H1 (cell line): ENCODE results near the gene RPS6KC1. TPM values are rescaled to one million over a fixed set of nuclear protein-coding genes. Genes with fewer than 3 reads are reported as not detected.

ENCODE experiments used
- CTCF ChIA-PET: fragments of 300-600 bp; sonication (Branson Sonifier 250); formaldehyde crosslinking; loops from one replicate; lab custom pipeline; 2021; ENCODE audit not compliant: partially characterized antibody; lab: Charles Lee
- POLR2A ChIA-PET: fragments of 300-600 bp; sonication (Branson Sonifier 250); formaldehyde crosslinking; loops from one replicate; lab custom pipeline; 2021; ENCODE audit warnings: inconsistent platforms; ENCODE audit not compliant: partially characterized antibody; lab: Charles Lee
- DNase-seq, 2 experiments: peaks; one replicate each; pipeline versions ENCODE4 v3.0.0 to v3.0.0-alpha.2; 2010 to 2022; ENCODE audit warnings: low spot score in 2 of 2, low read depth in 1 of 2, mixed read lengths in 1 of 2
- FAIRE-seq: peaks from 2 replicates; lab custom pipeline; 2011; peaks lifted over from hg19 to GRCh38; lab: Jason Lieb, UNC
- H2AFZ ChIP-seq: 2 replicates; pipeline ENCODE4 v1.8.1; 2012; ENCODE audit warnings: low read length, inconsistent platforms
- H2AK5ac ChIP-seq: 2 replicates; pipeline ENCODE4 v1.6.1; 2013; ENCODE audit warnings: low read depth, low read length
- H2BK120ac ChIP-seq: replicated peaks from 2 replicates; pipeline ENCODE3; 2013; ENCODE audit warnings: low read depth, low read length, inconsistent platforms
- H2BK12ac ChIP-seq: 2 replicates; pipeline ENCODE4 v1.6.1; 2013; ENCODE audit warnings: low read depth, low read length
- H2BK15ac ChIP-seq: 2 replicates; pipeline ENCODE4 v1.6.1; 2013; ENCODE audit warnings: low read length
- H2BK20ac ChIP-seq: 2 replicates; pipeline ENCODE4 v1.6.1; 2013; ENCODE audit warnings: low read length
- H2BK5ac ChIP-seq: 2 replicates; pipeline ENCODE4 v1.6.1; 2013; ENCODE audit warnings: low read depth, low read length
- H3K14ac ChIP-seq: 2 replicates; pipeline ENCODE4 v1.6.1; 2013; ENCODE audit warnings: inconsistent platforms; ENCODE audit not compliant: insufficient read length
- H3K18ac ChIP-seq: 2 replicates; pipeline ENCODE4 v1.6.1; 2013; ENCODE audit warnings: low read length; ENCODE audit errors: extremely low read depth
- H3K23ac ChIP-seq: 2 replicates; pipeline ENCODE4 v1.6.1; 2013; ENCODE audit warnings: inconsistent platforms; ENCODE audit not compliant: insufficient read length
- H3K23me2 ChIP-seq: 2 replicates; pipeline ENCODE4 v1.6.1; 2013; ENCODE audit warnings: low read depth, low read length
- H3K27ac ChIP-seq: 2 replicates; pipeline ENCODE4 v1.6.1; 2011; ENCODE audit warnings: low read depth, low read length, inconsistent platforms
- H3K27me3 ChIP-seq, 4 experiments: replicated peaks in 1 of 4; 1 replicate in 1 of 4; 2 replicates in 3 of 4; pipeline versions ENCODE4 v1.6.1 to v1.8.1; 2011 to 2013; ENCODE audit warnings: low read length in 3 of 4, mild to moderate bottlenecking in 3 of 4, inconsistent platforms in 2 of 4, mixed read lengths in 2 of 4, moderate library complexity in 1 of 4; ENCODE audit not compliant: control insufficient read depth in 3 of 4, insufficient read depth in 3 of 4; ENCODE audit errors: extremely low read depth in 1 of 4
- H3K36me3 ChIP-seq, 4 experiments: 2 replicates each; pipeline versions ENCODE4 v1.6.1 to v1.8.1; 2011 to 2013; ENCODE audit warnings: mild to moderate bottlenecking in 4 of 4, low read length in 3 of 4, moderate library complexity in 2 of 4, control low read depth in 1 of 4, inconsistent platforms in 1 of 4; ENCODE audit not compliant: insufficient read depth in 4 of 4, control insufficient read depth in 2 of 4
- H3K4ac ChIP-seq: replicated peaks from 2 replicates; pipeline ENCODE3; 2013; ENCODE audit warnings: low read length, low read depth, mixed read lengths, inconsistent platforms; ENCODE audit not compliant: insufficient read length
- H3K4me1 ChIP-seq, 4 experiments: replicated peaks in 1 of 4; 1 replicate in 1 of 4; 2 replicates in 3 of 4; pipeline versions ENCODE4 v1.6.1 to v1.8.1; 2011 to 2013; ENCODE audit warnings: low read length in 3 of 4, inconsistent platforms in 2 of 4, mixed read lengths in 1 of 4; ENCODE audit not compliant: insufficient read depth in 4 of 4, control insufficient read depth in 3 of 4
- H3K4me2 ChIP-seq, 2 experiments: 2 replicates each; pipeline versions ENCODE4 v1.6.1 to v1.8.1; 2011 to 2013; ENCODE audit warnings: low read depth in 2 of 2, low read length in 2 of 2, control low read depth in 1 of 2, inconsistent platforms in 1 of 2, mild to moderate bottlenecking in 1 of 2; ENCODE audit not compliant: insufficient read depth in 1 of 2
- H3K4me3 ChIP-seq, 4 experiments: fragments of 200-600, 300-600 bp in 1 of 4; sonication (generic), shearing (Covaris generic), sonication (Bioruptor Twin) in 1 of 4; 2 replicates each; pipeline versions ENCODE4 v1.5.1 to v1.8.1; 2011 to 2016; ENCODE audit warnings: low read length in 4 of 4, low read depth in 3 of 4, control low read depth in 2 of 4, inconsistent platforms in 2 of 4, mild to moderate bottlenecking in 2 of 4, mixed read lengths in 1 of 4, moderate library complexity in 1 of 4; ENCODE audit not compliant: insufficient read depth in 2 of 4; ENCODE audit errors: extremely low read depth in 1 of 4
- H3K56ac ChIP-seq: replicated peaks from 2 replicates; pipeline ENCODE3; 2013; ENCODE audit warnings: low read depth, mild to moderate bottlenecking, mixed read lengths, low read length, inconsistent platforms; ENCODE audit not compliant: insufficient read length
- H3K79me1 ChIP-seq: 2 replicates; pipeline ENCODE4 v1.6.1; 2013; ENCODE audit warnings: low read depth, low read length, control low read depth
- H3K79me2 ChIP-seq, 2 experiments: 2 replicates each; pipeline versions ENCODE4 v1.6.1 to v1.8.1; 2012 to 2013; ENCODE audit warnings: low read length in 2 of 2, mild to moderate bottlenecking in 2 of 2, inconsistent platforms in 1 of 2; ENCODE audit not compliant: insufficient read depth in 2 of 2, control insufficient read depth in 1 of 2
- H3K9ac ChIP-seq, 4 experiments: replicated peaks in 1 of 4; 1 replicate in 1 of 4; 2 replicates in 3 of 4; pipeline versions ENCODE4 v1.6.1 to v1.8.1; 2011 to 2013; ENCODE audit warnings: low read depth in 3 of 4, low read length in 3 of 4, control low read depth in 2 of 4, mild to moderate bottlenecking in 2 of 4, moderate library complexity in 2 of 4, inconsistent platforms in 1 of 4; ENCODE audit errors: extremely low read depth in 1 of 4
- H3K9me3 ChIP-seq, 2 experiments: 2 replicates each; pipeline versions ENCODE4 v1.6.1 to v1.8.1; 2012 to 2013; ENCODE audit warnings: mild to moderate bottlenecking in 2 of 2, moderate library complexity in 2 of 2, control low read depth in 1 of 2, inconsistent platforms in 1 of 2, low read depth in 1 of 2, low read length in 1 of 2, mixed read lengths in 1 of 2; ENCODE audit not compliant: insufficient read depth in 2 of 2
- H4K20me1 ChIP-seq, 2 experiments: replicated peaks in 1 of 2; 2 replicates each; pipeline versions ENCODE3 to v1.8.1; 2011 to 2013; ENCODE audit warnings: inconsistent platforms in 2 of 2, low read length in 2 of 2, mild to moderate bottlenecking in 1 of 2; ENCODE audit not compliant: insufficient read depth in 2 of 2, control insufficient read depth in 1 of 2
- H4K5ac ChIP-seq: 2 replicates; pipeline ENCODE4 v1.6.1; 2013; ENCODE audit warnings: low read length, low read depth, mixed read lengths, inconsistent platforms; ENCODE audit not compliant: insufficient read length
- H4K8ac ChIP-seq: 2 replicates; pipeline ENCODE4 v1.8.0; 2013; ENCODE audit warnings: mild to moderate bottlenecking, moderate library complexity, low read length, inconsistent platforms; ENCODE audit not compliant: insufficient read depth; ENCODE audit errors: extremely low read depth
- H4K91ac ChIP-seq: replicated peaks from 2 replicates; pipeline ENCODE3; 2013; ENCODE audit warnings: low read length, mixed read lengths, inconsistent platforms; ENCODE audit not compliant: insufficient read length
- ATF2 ChIP-seq: IDR thresholded peaks from 2 replicates; pipeline ENCODE4 v1.6.1; 2012; ENCODE audit warnings: low read length, inconsistent platforms
- CREB1 ChIP-seq: IDR thresholded peaks from 2 replicates; pipeline ENCODE4 v1.6.1; 2012; ENCODE audit warnings: inconsistent platforms
- HDAC6 ChIP-seq: IDR thresholded peaks from one replicate; pipeline ENCODE4 v1.7.1; 2012; ENCODE audit warnings: low read depth, mild to moderate bottlenecking, inconsistent platforms, low read length, moderate library complexity
- KDM1A ChIP-seq: fragments of 200-600, 300-600 bp; sonication (generic); IDR thresholded peaks from 2 replicates; pipeline ENCODE4 v1.7.1; 2016; ENCODE audit warnings: mild to moderate bottlenecking, low read length, borderline replicate concordance
- KDM5A ChIP-seq: fragments of 200-600 bp; IDR thresholded peaks from 2 replicates; pipeline ENCODE4 v1.7.1; 2012; ENCODE audit warnings: mild to moderate bottlenecking, low read length, inconsistent platforms, mixed read lengths
- POLR2AphosphoS5 ChIP-seq: IDR thresholded peaks from 2 replicates; pipeline ENCODE4 v1.6.1; 2011; ENCODE audit warnings: low read depth, low read length
- POU5F1 ChIP-seq: IDR thresholded peaks from 2 replicates; pipeline ENCODE4 v1.6.1; 2011; ENCODE audit warnings: low read depth, mild to moderate bottlenecking, low read length, moderate library complexity
- RNF2 ChIP-seq: fragments of 200-900, 300-1000 bp; sonication (generic); IDR thresholded peaks from 2 replicates; pipeline ENCODE4 v1.7.1; 2016; ENCODE audit warnings: borderline replicate concordance, low read depth, mild to moderate bottlenecking, antibody characterized with exemption, low read length; ENCODE audit not compliant: poor library complexity, severe bottlenecking; ENCODE audit errors: missing control alignments
- SRF ChIP-seq: IDR thresholded peaks from 2 replicates; pipeline ENCODE4 v1.6.1; 2011; ENCODE audit warnings: mild to moderate bottlenecking, low read depth, low read length, moderate library complexity
- USF2 ChIP-seq: IDR thresholded peaks from 2 replicates; pipeline ENCODE4 v1.6.1; 2011; ENCODE audit warnings: low read length, improper control_type of control experiment
- WGBS, 2 experiments: shearing (Covaris generic) in 1 of 2; methylation state at CpG; one replicate each; pipeline versions ENCODE4 v1.1.6 to v1.1.7; 2013 to 2015; ENCODE audit warnings: low lambda C conversion rate in 2 of 2, mixed read lengths in 2 of 2, inconsistent platforms in 1 of 2, low coverage in 1 of 2, missing lambda C conversion rate in 1 of 2; ENCODE audit not compliant: insufficient replicate concordance in 2 of 2, insufficient coverage in 1 of 2, insufficient read length in 1 of 2; ENCODE audit errors: extremely low coverage in 1 of 2, missing lambda C conversion rate in 1 of 2; 5-methylcytosine and 5-hydroxymethylcytosine counted together
- polyA plus RNA-seq, 7 experiments: library from polyadenylated mRNA; depleted of rRNA in 3 of 7; stranded (reverse) in 5 of 7; unstranded in 2 of 7; fragments of >200 nt in 5 of 7; fragments of 200-250 nt in 2 of 7; gene quantifications; 1 replicate in 5 of 7; 2 replicates in 1 of 7; 4 replicates in 1 of 7; pipeline versions ENCODE4 v1.2.1 to v1.2.3, GENCODE V29; 2011 to 2013; ENCODE audit warnings: missing spikeins in 2 of 7, mixed read lengths in 2 of 7
- total RNA-seq: library from RNA; stranded (reverse); fragmentation: NEBNext Ultra II Directional; extraction: Animal tissue kit (Norgen Biotek cat#: 25700); gene quantifications from 2 replicates; pipeline ENCODE4 v1.2.1, GENCODE V29; 2021
- TF ChIP-seq, protein P1 (sequence below): IDR thresholded peaks from 2 replicates; pipeline ENCODE4 v1.6.1; 2011; ENCODE audit warnings: low read depth, mild to moderate bottlenecking, low read length; ENCODE audit not compliant: insufficient read depth

Gene RPS6KC1
- total and polyA plus RNA-seq, 2 of the 8 experiments (the other 6 are each of a cell fraction or from before 2014, with no cell fraction given): 4.9 to 17.6 TPM

DNA sequence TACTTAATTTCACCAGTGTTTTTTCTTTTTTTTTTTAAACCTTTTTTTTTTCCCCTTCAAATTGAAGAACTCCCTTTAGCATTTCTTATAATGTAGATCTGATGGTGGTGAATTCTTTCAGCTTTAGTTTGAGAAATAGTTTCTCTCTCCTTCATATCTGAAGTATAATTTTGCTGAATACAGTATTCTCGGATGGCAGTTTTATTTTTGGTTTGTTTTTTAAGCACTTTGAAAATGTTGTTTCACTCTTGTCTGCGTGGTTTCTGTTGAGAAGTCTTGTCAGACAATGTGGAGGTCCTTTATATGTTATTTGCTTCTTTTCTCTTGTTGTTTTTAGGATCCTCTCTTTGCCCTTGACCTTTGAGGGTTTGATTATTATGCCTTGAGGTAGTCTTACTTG, 135.1 kb downstream of the RPS6KC1 start:
- no peak for FAIRE-seq

More for the DNA sequence above, 135.1 kb downstream of the RPS6KC1 start:
- no peak overlapping the region for H2BK12ac ChIP-seq
- H3K56ac ChIP-seq: no peak overlapping the region
- WGBS, 2 experiments: 96% methylated on average over 2 of the region's 2 CpGs; no CpG with 5 or more reads in 1 of the 2 experiments
- no peaks in the 10 kb centered on the region for H3K79me1 ChIP-seq
- H4K5ac ChIP-seq: no peak overlapping the region
- ChIA-PET CTCF (no interaction called here), POLR2A (no interaction called here)
- no peak overlapping the region for H2AFZ ChIP-seq
- H4K8ac ChIP-seq: no peak overlapping the region
- no peak overlapping the region for H3K14ac ChIP-seq
- peaks cover 0 to 3% (median 0%) of the 10 kb centered on the region in 4 experiments; a peak in 1 of 8 replicates for H3K36me3 ChIP-seq
- no peaks in the 10 kb centered on the region for H3K27me3 ChIP-seq
- H2AK5ac ChIP-seq: no peak overlapping the region
- H3K18ac ChIP-seq: no peak overlapping the region
- H2BK20ac ChIP-seq: no peak overlapping the region
- H3K9me3 ChIP-seq: peaks cover 0 to 3% of the 10 kb centered on the region in 2 experiments; a peak in 1 of 4 replicates
- H3K27ac ChIP-seq: no peak overlapping the region
- no peak for TF ChIP-seq SRF
- TF ChIP-seq, protein P1, sequence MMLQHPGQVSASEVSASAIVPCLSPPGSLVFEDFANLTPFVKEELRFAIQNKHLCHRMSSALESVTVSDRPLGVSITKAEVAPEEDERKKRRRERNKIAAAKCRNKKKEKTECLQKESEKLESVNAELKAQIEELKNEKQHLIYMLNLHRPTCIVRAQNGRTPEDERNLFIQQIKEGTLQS: no peak
- no peak for TF ChIP-seq RNF2
- no peak for TF ChIP-seq HDAC6
- no peak for TF ChIP-seq USF2
- no peak for TF ChIP-seq ATF2
- TF ChIP-seq POLR2AphosphoS5: no peak
- no peak for TF ChIP-seq KDM1A
- no peak for TF ChIP-seq POU5F1
- no peak for TF ChIP-seq CREB1
- no peak for TF ChIP-seq KDM5A
- no peaks in the 10 kb centered on the region for H3K79me2 ChIP-seq
- no peak overlapping the region for H2BK5ac ChIP-seq
- H3K4ac ChIP-seq: no peak overlapping the region
- no peak overlapping the region for H3K23ac ChIP-seq
- H4K91ac ChIP-seq: no peak overlapping the region
- H3K4me2 ChIP-seq: no peak overlapping the region
- no peak overlapping the region for H2BK15ac ChIP-seq
- H3K4me3 ChIP-seq: no peak overlapping the region
- no peaks in the 10 kb centered on the region for H3K4me1 ChIP-seq
- no peak for DNase-seq
- no peaks in the 10 kb centered on the region for H4K20me1 ChIP-seq
- H3K9ac ChIP-seq: no peak overlapping the region
- no peak overlapping the region for H2BK120ac ChIP-seq
- no peaks in the 10 kb centered on the region for H3K23me2 ChIP-seq
